Duodenal mucosa (tissue), 2 donors: ENCODE measurements around the gene GAS2.

ENCODE experiments used
- H3K27ac ChIP-seq: one replicate; pipeline ENCODE4 v1.7.0; 2013; ENCODE audit warnings: low read depth, low read length
- H3K27me3 ChIP-seq, 2 donors: one replicate each; pipeline ENCODE4 v1.7.0; 2013; ENCODE audit warnings: low read length in 2 of 2, control low read depth in 1 of 2; ENCODE audit not compliant: insufficient read depth in 2 of 2, control insufficient read depth in 1 of 2
- H3K36me3 ChIP-seq, 2 donors: one replicate each; pipeline ENCODE4 v1.7.0; 2013; ENCODE audit warnings: low read length in 2 of 2, control low read depth in 1 of 2; ENCODE audit not compliant: insufficient read depth in 2 of 2, control insufficient read depth in 1 of 2
- H3K4me1 ChIP-seq, 2 donors: one replicate each; pipeline ENCODE4 v1.7.0; 2013; ENCODE audit warnings: low read length in 2 of 2, control low read depth in 1 of 2; ENCODE audit not compliant: insufficient read depth in 2 of 2, control insufficient read depth in 1 of 2
- H3K4me3 ChIP-seq, 2 donors: one replicate each; pipeline ENCODE4 v1.7.0; 2013; ENCODE audit warnings: low read length in 2 of 2, low read depth in 1 of 2
- H3K9ac ChIP-seq, 2 donors: one replicate each; pipeline ENCODE4 v1.7.0; 2013; ENCODE audit warnings: low read length in 2 of 2, low read depth in 1 of 2
- H3K9me3 ChIP-seq, 2 donors: one replicate each; pipeline ENCODE4 v1.7.0; 2013; ENCODE audit warnings: low read length in 2 of 2, control low read depth in 1 of 2; ENCODE audit not compliant: control insufficient read depth in 1 of 2

GAS2 gene

DNA sequence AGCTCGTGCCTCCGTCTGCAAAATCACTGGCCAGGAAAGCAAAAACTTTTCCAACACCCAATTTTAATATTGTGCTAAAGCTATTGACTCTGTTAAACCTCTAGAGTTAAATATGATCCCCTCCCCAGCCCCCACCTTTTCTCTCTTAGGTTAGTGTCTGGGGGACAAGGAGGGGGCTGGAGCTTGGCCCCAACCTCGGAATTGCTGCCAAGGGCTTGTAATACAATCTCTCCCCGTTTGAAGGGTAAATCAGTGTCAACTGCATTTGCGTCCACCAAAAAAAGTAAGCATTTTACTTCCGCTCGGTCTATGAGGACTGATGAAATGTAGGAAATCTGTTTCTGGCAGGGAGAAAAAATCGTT lies at the start of gene GAS2:
TSS of gene GAS2 (plus strand) at position 287 of the 363 bp plus-strand sequence. CDS start 8,259 bp downstream, outside the sequence.
- Histone ChIP-seq H3K27ac (no peak within 1 kb of the TSS), H3K27me3 (peaks cover 3 to 5% of the 10 kb centered on the region in 2 donors), H3K4me3 (peak within 1 kb of the TSS; percentile 73 to 85), H3K36me3 (no peaks in the 10 kb centered on the region), H3K9ac (peak within 1 kb of the TSS; percentile 16 to 63), H3K9me3 (no peaks in the 10 kb centered on the region), H3K4me1 (peaks cover 0 to 3% of the 10 kb centered on the region in 2 donors)

- Histone ChIP-seq H3K27me3 (no peaks in the 10 kb centered on the region), H3K9ac (no peak overlapping the region), H3K4me1 (peaks cover under 1 to 1% of the 10 kb centered on the region in 2 donors), H3K4me3 (no peak overlapping the region), H3K36me3 (no peaks in the 10 kb centered on the region), H3K27ac (no peak overlapping the region), H3K9me3 (no peaks in the 10 kb centered on the region)
Measured at GRCh38 chr11:22617868-22618267, 48.5 kb upstream of the GAS2 start.

- no peaks in the 10 kb centered on the region for H3K9me3 ChIP-seq
- H3K9ac ChIP-seq: peak overlapping the region; percentile 78 to 86
- H3K27me3 ChIP-seq: no peaks in the 10 kb centered on the region
- no peaks in the 10 kb centered on the region for H3K36me3 ChIP-seq
- peak overlapping the region; percentile 97 for H3K27ac ChIP-seq
- H3K4me1 ChIP-seq: peaks cover 11 to 22% of the 10 kb centered on the region in 2 donors
- peak overlapping the region; percentile 93 for H3K4me3 ChIP-seq
Measured at GRCh38 chr11:22624742-22625447, 41.5 kb upstream of the GAS2 start.

- Histone ChIP-seq H3K27me3 (no peaks in the 10 kb centered on the region), H3K9ac (peak within 1 kb of the TSS; percentile 78 to 86), H3K4me1 (peaks cover 11 to 22% of the 10 kb centered on the region in 2 donors), H3K4me3 (peak within 1 kb of the TSS; percentile 93), H3K9me3 (no peaks in the 10 kb centered on the region), H3K27ac (peak within 1 kb of the TSS; percentile 97), H3K36me3 (no peaks in the 10 kb centered on the region)
Measured at GRCh38 chr11:22625448-22626287, 40.7 kb upstream of the GAS2 start, which contains the start of gene FANCF. FANCF (minus strand) TSS chr11:22625823; CDS start chr11:22625810, 13 bp downstream.

GRCh38 chr11:22626573-22627239 lies 39.7 kb upstream of the GAS2 start:
- Histone ChIP-seq H3K36me3 (no peaks in the 10 kb centered on the region), H3K9me3 (no peaks in the 10 kb centered on the region), H3K4me3 (peak overlapping the region; percentile 93), H3K9ac (no peak overlapping the region), H3K4me1 (peaks cover 11 to 22% of the 10 kb centered on the region in 2 donors), H3K27ac (no peak overlapping the region), H3K27me3 (no peaks in the 10 kb centered on the region)

GRCh38 chr11:22627421-22627820 lies 39.0 kb upstream of the GAS2 start:
- H3K9ac ChIP-seq: no peak overlapping the region
- H3K9me3 ChIP-seq: no peaks in the 10 kb centered on the region
- no peak overlapping the region for H3K27ac ChIP-seq
- no peak overlapping the region for H3K4me3 ChIP-seq
- H3K36me3 ChIP-seq: no peaks in the 10 kb centered on the region
- no peaks in the 10 kb centered on the region for H3K27me3 ChIP-seq
- peaks cover 11 to 22% of the 10 kb centered on the region in 2 donors for H3K4me1 ChIP-seq

- no peak overlapping the region for H3K27ac ChIP-seq
Measured at GRCh38 chr11:22633354-22633902, 33.0 kb upstream of the GAS2 start.

GRCh38 chr11:22634897-22635629 lies 31.3 kb upstream of the GAS2 start:
- H3K9ac ChIP-seq: no peak overlapping the region
- no peak overlapping the region for H3K4me3 ChIP-seq
- H3K9me3 ChIP-seq: no peaks in the 10 kb centered on the region
- H3K4me1 ChIP-seq: peaks cover 7 to 16% of the 10 kb centered on the region in 2 donors
- no peaks in the 10 kb centered on the region for H3K36me3 ChIP-seq
- H3K27ac ChIP-seq: no peak overlapping the region
- H3K27me3 ChIP-seq: no peaks in the 10 kb centered on the region

More at GRCh38 chr11:22633354-22633902, 33.0 kb upstream of the GAS2 start:
- Histone ChIP-seq H3K27me3 (no peaks in the 10 kb centered on the region), H3K4me3 (no peak overlapping the region), H3K4me1 (peaks cover 7 to 16% of the 10 kb centered on the region in 2 donors), H3K9me3 (no peaks in the 10 kb centered on the region), H3K36me3 (no peaks in the 10 kb centered on the region), H3K9ac (no peak overlapping the region)

DNA sequence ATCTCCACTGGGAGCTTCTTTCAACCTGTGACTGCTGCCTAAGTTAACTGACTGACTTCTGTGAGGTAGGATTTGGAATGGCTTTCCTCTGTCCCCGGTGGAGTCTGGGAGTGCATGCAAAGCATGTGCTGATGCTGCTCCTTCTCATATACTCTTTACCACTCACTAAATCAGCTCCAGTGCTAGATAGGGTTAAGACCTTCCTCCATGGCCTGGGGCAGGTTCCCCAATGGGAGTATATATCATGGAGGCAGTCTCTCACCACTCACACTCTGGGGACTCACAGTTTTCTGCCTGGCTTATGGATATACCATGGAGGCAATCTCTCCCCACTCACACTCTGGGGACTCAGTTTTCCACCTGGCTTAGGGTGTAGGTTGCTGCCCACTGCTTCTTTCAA lies 30.7 kb upstream of the GAS2 start:
- Histone ChIP-seq H3K9ac (no peak overlapping the region), H3K4me1 (peaks cover 7 to 16% of the 10 kb centered on the region in 2 donors), H3K9me3 (no peaks in the 10 kb centered on the region), H3K4me3 (no peak overlapping the region), H3K27ac (no peak overlapping the region), H3K36me3 (no peaks in the 10 kb centered on the region), H3K27me3 (no peaks in the 10 kb centered on the region)
